Naive thymus-derived CD8-positive, alpha-beta T cell (primary cell): ENCODE results near the gene DNAH1. TPM values are rescaled to one million over a fixed set of nuclear protein-coding genes. Genes with fewer than 3 reads are reported as not detected.
A peak's percentile ranks its signal among the peaks of the same experiment; 100 is the strongest.

Experiments used
- ATAC-seq, 2 donors: fragments of 150-1000 bp; cut with Tn5 transposase in 1 of 2; sonication (Bioruptor Pico), chemical (Tn5 transposase) in 1 of 2; 1 replicate in 1 of 2; 2 replicates in 1 of 2; pipeline ENCODE4 v1.10.0; 2021; ENCODE audit warnings: mild to moderate bottlenecking in 2 of 2, moderate library complexity in 2 of 2
- POLR2A ChIA-PET: fragments of 350-600 bp; sonication (Branson Sonifier 250); formaldehyde crosslinking; loops from one replicate; lab custom pipeline; 2021; ENCODE audit warnings: antibody characterized with exemption; lab: Charles Lee
- DNase-seq, 10 donors: peaks; one replicate each; pipeline versions ENCODE4 v3.0.0 to v3.0.0-alpha.2; 2020 to 2022
- H3K27ac Mint-ChIP-seq, 10 donors: one replicate each; pipeline ENCODE4 v1.8.0; 2020 to 2022; ENCODE audit warnings: mild to moderate bottlenecking in 10 of 10, mixed read lengths in 10 of 10, moderate library complexity in 4 of 10, inconsistent platforms in 1 of 10
- H3K27me3 Mint-ChIP-seq, 5 donors: one replicate each; pipeline ENCODE4 v1.8.0; 2021 to 2022; ENCODE audit warnings: mixed read lengths in 5 of 5
- H3K36me3 Mint-ChIP-seq, 3 donors: one replicate each; pipeline ENCODE4 v1.8.0; 2020 to 2022; ENCODE audit warnings: mixed read lengths in 3 of 3, mild to moderate bottlenecking in 2 of 3, inconsistent platforms in 1 of 3
- H3K4me1 Mint-ChIP-seq, 4 donors: one replicate each; pipeline ENCODE4 v1.8.0; 2021 to 2022; ENCODE audit warnings: mixed read lengths in 4 of 4
- H3K4me3 Mint-ChIP-seq, 10 donors: one replicate each; pipeline ENCODE4 v1.8.0; 2020 to 2022; ENCODE audit warnings: mild to moderate bottlenecking in 10 of 10, mixed read lengths in 10 of 10, moderate library complexity in 6 of 10, inconsistent platforms in 1 of 10
- H3K9me3 Mint-ChIP-seq, 9 donors: one replicate each; pipeline ENCODE4 v1.8.0; 2020 to 2022; ENCODE audit warnings: mixed read lengths in 9 of 9, mild to moderate bottlenecking in 3 of 9, inconsistent platforms in 1 of 9, moderate library complexity in 1 of 9
- polyA plus RNA-seq, 3 donors: library from polyadenylated mRNA; unstranded; fragments of 300-500 nt; fragmentation: Illumina TruSeq; gene quantifications; one replicate each; pipeline ENCODE4 v1.2.3, GENCODE V29; 2021
- total RNA-seq, 8 experiments: library from RNA in 2 of 8; stranded (reverse) in 2 of 8; gene quantifications; one replicate each; pipeline ENCODE4 v1.2.3 and lab custom pipeline; 2021 to 2026

DNAH1 gene
- total and polyA plus RNA-seq, 5 experiments from 2014 or later, result 0.21 to 41.4 (median 1.3) TPM

DNA sequence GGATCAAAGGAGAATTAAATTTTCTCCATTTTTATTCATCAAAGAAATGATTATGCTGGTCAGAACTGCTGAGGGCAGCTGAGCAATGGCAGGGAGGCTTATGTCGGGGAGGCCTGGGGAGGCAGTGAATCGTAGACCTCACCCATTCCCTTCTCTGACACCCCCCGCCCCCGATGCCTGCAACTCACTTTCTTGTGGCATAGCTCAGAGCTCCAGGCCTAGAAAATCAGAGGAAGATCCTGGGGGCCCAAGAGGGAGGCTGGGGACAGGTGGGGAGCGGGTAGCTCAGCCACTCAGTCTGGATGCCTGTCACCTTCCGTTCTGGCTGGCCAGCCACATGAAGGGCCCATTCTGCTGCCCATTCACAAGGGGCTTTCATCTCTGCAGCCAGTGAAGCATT lies 1.1 kb upstream of the DNAH1 start:
- no peak for DNase-seq
- peak overlapping the region in 2 of 10 donors; percentile 6 to 61 for H3K27ac Mint-ChIP-seq
- H3K9me3 Mint-ChIP-seq, result no peaks in the 10 kb centered on the region
- no peaks in the 10 kb centered on the region for H3K27me3 Mint-ChIP-seq
- peaks cover 15 to 55% (median 30%) of the 10 kb centered on the region in 4 donors for H3K4me1 Mint-ChIP-seq
- ATAC-seq, result no peak
- H3K4me3 Mint-ChIP-seq, result no peak overlapping the region
- no peaks in the 10 kb centered on the region for H3K36me3 Mint-ChIP-seq
- POLR2A ChIA-PET, result no interaction called here

GRCh38 chr3:52317208-52318000 lies 1.3 kb downstream of the DNAH1 start:
- Mint-ChIP-seq H3K27me3 (no peaks in the 10 kb centered on the region), H3K36me3 (peaks cover 0 to 2% (median 0%) of the 10 kb centered on the region in 3 donors), H3K4me1 (peaks cover 16 to 42% (median 20%) of the 10 kb centered on the region in 4 donors), H3K9me3 (no peaks in the 10 kb centered on the region), H3K4me3 (peak overlapping the region; percentile 62 to 81 (median 72)), H3K27ac (peak overlapping the region in 9 of 10 donors; percentile 20 to 87 (median 66))
- POLR2A ChIA-PET, result interaction anchor here (0.7 to 1.3 kb wide), 5 partner anchors 10 to 39 kb away, joined by 3 to 6 read pairs (median 4); partner anchors contain the start of genes GLYCTK and WDR82
- ATAC-seq, result peak; percentile 99 to 100
- DNase-seq, result peak; percentile 54 to 85 (median 68)

- no peaks in the 10 kb centered on the region for H3K9me3 Mint-ChIP-seq
- POLR2A ChIA-PET, result interaction anchor here (1.0 to 1.3 kb wide), 4 partner anchors 11 to 40 kb away, joined by 3 to 6 read pairs (median 4); partner anchors contain the start of genes GLYCTK and WDR82
- peak overlapping the region in 1 of 10 donors; percentile 62 for H3K4me3 Mint-ChIP-seq
- H3K27ac Mint-ChIP-seq, result peak overlapping the region in 3 of 10 donors; percentile 15 to 74 (median 68)
- H3K4me1 Mint-ChIP-seq, result peaks cover 19 to 37% (median 19%) of the 10 kb centered on the region in 4 donors
- no peaks in the 10 kb centered on the region for H3K27me3 Mint-ChIP-seq
- peaks cover 0 to 2% (median 0%) of the 10 kb centered on the region in 3 donors for H3K36me3 Mint-ChIP-seq
- ATAC-seq (no peak), DNase-seq (no peak)
These were observed 2.2 kb downstream of the DNAH1 start for GRCh38 chr3:52318186-52318816.

- Mint-ChIP-seq H3K27me3 (no peaks in the 10 kb centered on the region), H3K4me1 (peaks cover 17 to 21% (median 19%) of the 10 kb centered on the region in 4 donors), H3K9me3 (no peaks in the 10 kb centered on the region), H3K36me3 (peaks cover 0 to 2% (median 0%) of the 10 kb centered on the region in 3 donors), H3K27ac (no peak overlapping the region), H3K4me3 (no peak overlapping the region)
- DNase-seq (no peak), ATAC-seq (no peak)
- POLR2A ChIA-PET, result interaction anchor here (0.8 to 1.1 kb wide), 2 partner anchors 10 kb away, joined by 3 to 5 read pairs; no protein-coding TSS in a partner anchor
These were observed 3.9 kb downstream of the DNAH1 start for GRCh38 chr3:52319921-52320595.

GRCh38 chr3:52321481-52321880 lies 5.4 kb downstream of the DNAH1 start:
- Mint-ChIP-seq H3K4me3 (no peak overlapping the region), H3K27ac (peak overlapping the region in 1 of 10 donors; percentile 21), H3K4me1 (peaks cover 14 to 19% (median 19%) of the 10 kb centered on the region in 4 donors), H3K27me3 (no peaks in the 10 kb centered on the region), H3K9me3 (no peaks in the 10 kb centered on the region), H3K36me3 (peaks cover 0 to 2% (median 0%) of the 10 kb centered on the region in 3 donors)
- no peak for ATAC-seq
- no peak for DNase-seq
- POLR2A ChIA-PET, result no interaction called here

GRCh38 chr3:52322466-52322865 lies 6.3 kb downstream of the DNAH1 start:
- Mint-ChIP-seq H3K4me1 (peaks cover 10 to 15% (median 11%) of the 10 kb centered on the region in 4 donors), H3K9me3 (no peaks in the 10 kb centered on the region), H3K27ac (peak overlapping the region in 1 of 10 donors; percentile 9), H3K27me3 (no peaks in the 10 kb centered on the region), H3K4me3 (no peak overlapping the region), H3K36me3 (peaks cover 0 to 2% (median 0%) of the 10 kb centered on the region in 3 donors)
- POLR2A ChIA-PET, result no interaction called here
- ATAC-seq, result no peak
- DNase-seq, result no peak

DNA sequence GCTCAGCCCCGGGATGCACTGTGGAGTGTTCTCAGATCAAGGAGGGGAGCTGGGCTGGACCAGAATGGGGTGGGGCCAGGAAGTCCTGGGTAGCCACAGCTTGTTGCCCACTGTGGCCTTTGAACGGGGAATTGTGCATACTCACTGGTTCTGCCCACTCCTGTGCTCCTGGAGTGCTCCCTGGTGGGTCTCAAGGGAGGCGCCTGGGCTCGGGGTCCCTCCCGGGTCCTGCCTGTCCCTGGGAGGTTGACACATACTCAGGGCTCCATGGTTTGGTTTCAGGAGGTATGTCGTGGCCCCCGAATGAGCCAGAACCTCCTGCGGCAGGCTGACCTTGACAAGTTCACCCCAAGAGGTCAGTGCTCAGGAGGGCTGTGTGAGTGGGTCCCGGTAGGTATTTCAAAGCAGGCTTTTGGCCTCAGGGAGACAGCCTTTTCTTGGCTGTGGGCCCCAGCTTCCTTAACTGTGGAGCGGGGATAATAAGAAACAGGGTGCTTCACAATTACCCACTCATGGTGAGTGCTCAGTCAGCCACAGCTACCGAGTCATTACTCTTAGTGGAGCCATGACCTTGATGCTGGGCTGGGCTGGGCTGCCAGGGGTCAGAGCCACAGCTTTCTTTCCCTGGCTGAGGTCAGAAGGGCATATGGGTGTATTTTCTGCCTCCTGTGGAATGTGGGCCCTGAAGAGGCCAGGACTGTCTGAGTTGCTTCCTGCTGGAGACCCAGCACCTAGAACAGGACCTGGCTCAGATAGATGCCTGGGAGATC lies 7.6 kb downstream of the DNAH1 start:
- H3K27ac Mint-ChIP-seq, result peak overlapping the region in 1 of 10 donors; percentile 63
- no peaks in the 10 kb centered on the region for H3K9me3 Mint-ChIP-seq
- H3K4me1 Mint-ChIP-seq, result peaks cover 0 to 4% (median 2%) of the 10 kb centered on the region in 4 donors
- ATAC-seq (no peak), DNase-seq (no peak)
- peaks cover 0 to 5% (median 3%) of the 10 kb centered on the region in 3 donors for H3K36me3 Mint-ChIP-seq
- H3K4me3 Mint-ChIP-seq, result no peak overlapping the region
- no peaks in the 10 kb centered on the region for H3K27me3 Mint-ChIP-seq
- POLR2A ChIA-PET, result no interaction called here

- Mint-ChIP-seq H3K27me3 (no peaks in the 10 kb centered on the region), H3K27ac (no peak overlapping the region), H3K4me1 (peaks cover 0 to 4% (median 0%) of the 10 kb centered on the region in 4 donors), H3K36me3 (peaks cover 0 to 5% (median 3%) of the 10 kb centered on the region in 3 donors), H3K4me3 (no peak overlapping the region), H3K9me3 (no peaks in the 10 kb centered on the region)
- DNase-seq (no peak), ATAC-seq (no peak)
- POLR2A ChIA-PET, result no interaction called here
These were observed 8.6 kb downstream of the DNAH1 start for GRCh38 chr3:52324676-52325075.

DNA sequence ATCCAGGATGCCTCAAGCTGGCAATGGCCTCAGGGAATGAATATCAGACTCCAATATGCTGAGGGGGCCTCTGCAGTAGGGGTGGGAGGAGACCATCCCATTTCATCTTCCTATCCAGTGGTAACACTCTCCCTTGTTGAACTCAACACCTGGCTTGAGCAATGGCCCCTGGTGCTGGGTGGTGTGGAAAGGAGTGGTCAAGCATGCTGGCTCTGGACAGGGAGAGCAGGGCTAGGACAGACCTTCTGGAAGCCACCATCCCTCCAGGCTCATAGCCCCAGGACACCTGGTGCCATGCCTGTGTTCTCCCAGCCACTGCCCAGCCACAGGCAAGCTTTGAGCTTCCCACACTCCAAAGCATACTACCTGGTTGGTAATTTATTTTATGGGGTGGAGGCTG lies 9.6 kb downstream of the DNAH1 start:
- DNase-seq (no peak), ATAC-seq (no peak)
- Mint-ChIP-seq H3K4me3 (no peak overlapping the region), H3K4me1 (peaks cover 0 to 4% (median 0%) of the 10 kb centered on the region in 4 donors), H3K27ac (no peak overlapping the region), H3K27me3 (no peaks in the 10 kb centered on the region), H3K36me3 (peaks cover 0 to 8% (median 3%) of the 10 kb centered on the region in 3 donors), H3K9me3 (no peaks in the 10 kb centered on the region)
- POLR2A ChIA-PET, result no interaction called here

GRCh38 chr3:52326976-52327375 lies 10.9 kb downstream of the DNAH1 start:
- POLR2A ChIA-PET, result no interaction called here
- peaks cover 0 to 10% (median 3%) of the 10 kb centered on the region in 3 donors for H3K36me3 Mint-ChIP-seq
- H3K4me1 Mint-ChIP-seq, result peaks cover 0 to 3% (median 0%) of the 10 kb centered on the region in 4 donors
- H3K9me3 Mint-ChIP-seq, result no peaks in the 10 kb centered on the region
- DNase-seq, result no peak
- H3K4me3 Mint-ChIP-seq, result no peak overlapping the region
- no peak for ATAC-seq
- no peaks in the 10 kb centered on the region for H3K27me3 Mint-ChIP-seq
- peak overlapping the region in 1 of 10 donors; percentile 11 for H3K27ac Mint-ChIP-seq

DNA sequence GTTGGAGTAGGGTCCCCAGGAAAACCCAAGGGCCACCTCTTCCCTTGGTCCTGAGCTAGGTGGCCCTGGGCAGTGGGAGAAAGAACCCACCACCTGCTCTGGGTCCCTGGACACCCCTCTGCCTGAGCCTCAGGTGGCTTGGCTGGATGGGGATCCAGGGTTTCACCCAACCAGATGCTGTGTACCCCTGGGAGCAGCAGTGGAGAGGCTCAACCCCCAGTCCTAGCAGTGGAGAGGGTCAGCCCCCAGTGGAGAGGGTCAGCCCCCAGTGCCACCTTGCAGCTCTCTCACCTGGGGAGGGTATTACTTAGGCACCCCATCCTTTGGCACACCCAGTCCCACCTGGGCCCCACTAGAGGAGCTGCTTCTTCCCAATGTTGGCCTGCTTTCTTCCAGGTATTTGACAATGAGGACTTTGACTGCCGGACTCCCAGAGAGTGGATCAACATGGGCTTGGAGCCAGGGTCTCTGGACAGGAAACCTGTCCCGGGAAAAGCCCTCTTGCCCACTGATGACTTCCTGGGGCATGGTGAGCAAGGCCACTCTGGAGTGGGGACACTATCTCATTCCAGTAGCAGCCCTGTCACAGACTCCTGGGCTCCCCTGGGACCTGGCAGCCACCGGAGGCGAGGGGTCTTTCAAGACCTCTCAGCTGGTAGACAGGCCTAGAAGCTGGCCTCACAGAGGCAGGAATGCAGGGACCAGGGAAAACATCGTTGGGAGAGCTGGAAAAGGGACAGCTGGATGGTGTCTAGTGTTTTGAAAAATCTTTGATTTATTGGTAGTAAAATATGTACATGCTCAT lies 11.6 kb downstream of the DNAH1 start:
- Mint-ChIP-seq H3K36me3 (peaks cover 0 to 17% (median 3%) of the 10 kb centered on the region in 3 donors), H3K27ac (no peak overlapping the region), H3K4me1 (peaks cover 0 to 3% (median 0%) of the 10 kb centered on the region in 4 donors), H3K4me3 (no peak overlapping the region), H3K9me3 (no peaks in the 10 kb centered on the region), H3K27me3 (no peaks in the 10 kb centered on the region)
- ATAC-seq (no peak), DNase-seq (no peak)
- POLR2A ChIA-PET, result interaction anchor here (0.5 to 0.8 kb wide), 2 partner anchors 11 to 55 kb away, joined by 3 read pairs; no protein-coding TSS in a partner anchor
